DND-41 (cell line): Measurements from ENCODE around the gene PPFIA1.

Experiments used
- ATAC-seq: fragments of 200-7000 bp; cut with Tn5 transposase; 3 replicates; pipeline ENCODE4 v1.9.1; 2021; ENCODE audit warnings: low read depth; ENCODE audit not compliant: insufficient read depth
- DNase-seq: peaks from one replicate; pipeline ENCODE4 v3.0.0-alpha.2; 2020
- H2AFZ ChIP-seq: 2 replicates; pipeline ENCODE4 v1.6.0; 2012; ENCODE audit warnings: low read depth, low read length
- H3K27ac ChIP-seq: 2 replicates; pipeline ENCODE4 v1.5.1; 2012; ENCODE audit warnings: low read length, inconsistent platforms
- H3K27me3 ChIP-seq: fragments of 200-600 bp; sonication (generic); 2 replicates; pipeline ENCODE4 v1.6.0; 2012; ENCODE audit warnings: low read length, mild to moderate bottlenecking, inconsistent platforms; ENCODE audit not compliant: insufficient read depth, poor library complexity
- H3K36me3 ChIP-seq: 2 replicates; pipeline ENCODE4 v1.5.1; 2012; ENCODE audit warnings: low read length, inconsistent platforms; ENCODE audit not compliant: insufficient read depth
- H3K4me1 ChIP-seq: 2 replicates; pipeline ENCODE4 v1.5.1; 2012; ENCODE audit warnings: mild to moderate bottlenecking, low read length; ENCODE audit not compliant: insufficient read depth
- H3K4me2 ChIP-seq: 2 replicates; pipeline ENCODE4 v1.6.0; 2012; ENCODE audit warnings: mild to moderate bottlenecking, moderate library complexity, low read length, inconsistent platforms; ENCODE audit not compliant: insufficient read depth
- H3K4me3 ChIP-seq, 2 experiments: fragments of 200-600 bp in 1 of 2; shearing (Covaris generic) in 1 of 2; 2 replicates each; pipeline ENCODE4 v1.5.1; 2012 to 2016; ENCODE audit warnings: inconsistent platforms in 2 of 2, low read length in 2 of 2, mild to moderate bottlenecking in 2 of 2, low read depth in 1 of 2, moderate library complexity in 1 of 2
- H3K79me2 ChIP-seq: 2 replicates; pipeline ENCODE4 v1.6.0; 2012; ENCODE audit warnings: low read length, inconsistent platforms; ENCODE audit not compliant: insufficient read depth
- H3K9ac ChIP-seq: 2 replicates; pipeline ENCODE4 v1.6.0; 2012; ENCODE audit warnings: low read depth, mild to moderate bottlenecking, inconsistent platforms, low read length, moderate library complexity
- H3K9me3 ChIP-seq: 2 replicates; pipeline ENCODE4 v1.5.1; 2012; ENCODE audit warnings: low read length, moderate library complexity, mild to moderate bottlenecking, inconsistent platforms; ENCODE audit not compliant: insufficient read depth, severe bottlenecking
- H4K20me1 ChIP-seq: 2 replicates; pipeline ENCODE4 v1.6.0; 2012; ENCODE audit warnings: low read length; ENCODE audit not compliant: insufficient read depth
- CTCF ChIP-seq: IDR thresholded peaks from 2 replicates; pipeline ENCODE4 v1.5.1; 2012; ENCODE audit warnings: borderline replicate concordance, low read length, moderate library complexity, mild to moderate bottlenecking; ENCODE audit not compliant: poor library complexity, severe bottlenecking; ENCODE audit errors: extremely low read depth
- EZH2 ChIP-seq: IDR thresholded peaks from 3 replicates; pipeline ENCODE4 v1.6.1; 2012; ENCODE audit warnings: borderline replicate concordance, low read depth, mild to moderate bottlenecking, moderate library complexity, low read length, inconsistent platforms; ENCODE audit not compliant: severe bottlenecking

PPFIA1 gene

GRCh38 chr11:70409437-70409836, 138.9 kb downstream of the PPFIA1 start:
- H2AFZ ChIP-seq, result no peak overlapping the region
- H3K4me1 ChIP-seq, result no peaks in the 10 kb centered on the region
- H3K27me3 ChIP-seq, result no peaks in the 10 kb centered on the region
- no peak overlapping the region for H3K9ac ChIP-seq
- no peak for TF ChIP-seq EZH2
- no peak for TF ChIP-seq CTCF
- H3K4me2 ChIP-seq, result no peak overlapping the region
- no peak overlapping the region for H3K27ac ChIP-seq
- H4K20me1 ChIP-seq, result 0 out of 2 replicates have a peak, but pooled peaks cover 6% of the 10 kb centered on the region
- no peaks in the 10 kb centered on the region for H3K9me3 ChIP-seq
- H3K4me3 ChIP-seq, result no peak overlapping the region
- DNase-seq (no peak), ATAC-seq (no peak)
- H3K36me3 ChIP-seq, result no peaks in the 10 kb centered on the region
- H3K79me2 ChIP-seq, result no peaks in the 10 kb centered on the region

- no peak for TF ChIP-seq EZH2
- no peak for TF ChIP-seq CTCF
- no peaks in the 10 kb centered on the region for H3K79me2 ChIP-seq
- no peaks in the 10 kb centered on the region for H3K36me3 ChIP-seq
- H3K9ac ChIP-seq, result no peak overlapping the region
- H3K27ac ChIP-seq, result no peak overlapping the region
- ATAC-seq (no peak), DNase-seq (no peak)
- no peaks in the 10 kb centered on the region for H3K27me3 ChIP-seq
- H4K20me1 ChIP-seq, result 0 out of 2 replicates have a peak, but pooled peaks cover 6% of the 10 kb centered on the region
- no peak overlapping the region for H3K4me3 ChIP-seq
- no peaks in the 10 kb centered on the region for H3K4me1 ChIP-seq
- H2AFZ ChIP-seq, result no peak overlapping the region
- H3K9me3 ChIP-seq, result no peaks in the 10 kb centered on the region
- no peak overlapping the region for H3K4me2 ChIP-seq
These were observed 139.4 kb downstream of the PPFIA1 start for GRCh38 chr11:70409871-70410270.

DNA sequence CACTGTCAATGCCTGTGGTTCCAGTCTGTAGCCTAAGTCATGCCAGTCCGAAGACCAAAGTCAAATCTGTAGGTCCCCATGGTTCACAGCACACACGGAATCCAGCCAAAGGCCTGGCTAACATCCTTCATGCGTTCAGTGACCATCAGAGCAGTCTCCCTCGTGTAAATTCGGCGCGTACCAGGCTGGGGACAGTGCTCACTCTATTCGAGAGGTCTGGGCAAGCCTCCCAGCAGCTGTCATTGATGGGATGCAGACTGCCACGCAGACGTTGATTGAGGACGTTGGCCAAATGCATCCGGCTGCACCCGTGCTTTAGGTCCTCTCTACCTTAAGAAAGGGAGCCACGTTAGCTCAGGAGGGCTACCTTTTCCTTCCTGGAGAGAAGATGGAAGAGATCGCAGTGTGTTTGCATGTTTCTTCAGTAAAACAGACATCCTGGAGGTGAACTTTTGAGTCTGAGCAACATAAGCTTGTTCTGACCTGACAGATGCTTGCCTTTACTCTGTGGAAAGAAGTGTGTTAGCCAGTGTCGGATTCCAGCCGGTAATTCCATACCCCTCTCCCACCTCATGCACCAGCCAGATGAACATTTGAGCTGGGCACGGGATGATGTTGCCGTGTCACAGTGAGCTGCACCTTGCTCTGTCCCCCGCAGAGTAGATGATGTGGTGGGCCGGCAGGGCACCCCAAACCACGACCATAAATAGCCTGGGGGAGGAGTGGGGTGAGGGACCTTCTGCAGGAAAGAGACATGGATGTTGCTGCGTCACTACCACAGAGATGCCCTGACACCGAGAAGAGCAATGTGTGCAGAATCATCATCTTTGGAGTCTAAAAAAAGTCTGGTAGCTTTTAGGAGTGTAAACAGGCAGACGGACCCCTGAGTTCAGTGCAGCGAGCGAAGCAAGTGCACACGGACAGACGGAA, 140.1 kb downstream of the PPFIA1 start:
- Histone ChIP-seq H3K9me3 (no peaks in the 10 kb centered on the region), H3K9ac (no peak overlapping the region), H3K79me2 (no peaks in the 10 kb centered on the region), H3K4me3 (no peak overlapping the region), H3K27me3 (no peaks in the 10 kb centered on the region), H3K27ac (no peak overlapping the region), H3K4me2 (no peak overlapping the region), H2AFZ (no peak overlapping the region), H3K36me3 (no peaks in the 10 kb centered on the region), H4K20me1 (0 out of 2 replicates have a peak, but pooled peaks cover 4% of the 10 kb centered on the region), H3K4me1 (no peaks in the 10 kb centered on the region)
- TF ChIP-seq EZH2 (no peak), CTCF (no peak)
- DNase-seq, result no peak
- ATAC-seq, result no peak
